ENCODE measurements around the gene SNTG2.

Gene SNTG2

DNA sequence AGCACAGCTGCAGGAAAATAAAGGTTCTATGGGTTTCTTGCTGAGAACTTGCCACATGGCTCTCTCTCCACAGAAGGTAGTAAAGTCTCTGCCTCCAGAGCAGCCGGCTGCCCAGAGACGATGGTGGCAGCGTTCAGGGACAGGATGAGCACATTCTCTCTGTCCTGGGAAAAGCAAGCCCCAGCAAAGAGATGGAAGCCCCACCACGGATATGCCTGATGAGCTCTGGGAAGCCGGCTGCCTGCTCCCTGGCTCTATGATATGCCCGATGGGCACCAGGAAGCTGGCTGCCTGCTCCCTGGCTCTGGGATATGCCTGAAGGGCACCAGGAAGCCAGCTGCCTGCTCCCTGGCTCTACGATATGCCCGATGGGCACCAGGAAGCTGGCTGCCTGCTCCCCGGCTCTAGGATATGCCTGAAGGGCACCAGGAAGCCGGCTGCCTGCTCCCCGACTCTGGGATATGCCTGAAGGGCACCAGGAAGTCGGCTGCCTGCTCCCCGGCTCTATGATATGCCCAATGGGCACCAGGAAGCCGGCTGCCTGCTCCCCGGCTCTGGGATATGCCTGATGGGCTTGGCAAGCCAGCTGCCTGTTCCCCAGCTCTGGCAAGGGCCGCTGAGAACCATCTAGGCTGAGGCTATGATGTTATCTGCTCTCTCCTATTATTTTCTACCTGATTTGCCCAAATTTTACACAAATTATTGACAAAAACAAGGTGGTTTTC, 21.5 kb upstream of the SNTG2 start:
- DNase-seq, result no peak

- no peak for DNase-seq
Observed at GRCh38 chr2:929925-930324, 20.7 kb upstream of the SNTG2 start.

- DNase-seq, result no peak
Observed at GRCh38 chr2:930935-931334, 19.7 kb upstream of the SNTG2 start.

DNA sequence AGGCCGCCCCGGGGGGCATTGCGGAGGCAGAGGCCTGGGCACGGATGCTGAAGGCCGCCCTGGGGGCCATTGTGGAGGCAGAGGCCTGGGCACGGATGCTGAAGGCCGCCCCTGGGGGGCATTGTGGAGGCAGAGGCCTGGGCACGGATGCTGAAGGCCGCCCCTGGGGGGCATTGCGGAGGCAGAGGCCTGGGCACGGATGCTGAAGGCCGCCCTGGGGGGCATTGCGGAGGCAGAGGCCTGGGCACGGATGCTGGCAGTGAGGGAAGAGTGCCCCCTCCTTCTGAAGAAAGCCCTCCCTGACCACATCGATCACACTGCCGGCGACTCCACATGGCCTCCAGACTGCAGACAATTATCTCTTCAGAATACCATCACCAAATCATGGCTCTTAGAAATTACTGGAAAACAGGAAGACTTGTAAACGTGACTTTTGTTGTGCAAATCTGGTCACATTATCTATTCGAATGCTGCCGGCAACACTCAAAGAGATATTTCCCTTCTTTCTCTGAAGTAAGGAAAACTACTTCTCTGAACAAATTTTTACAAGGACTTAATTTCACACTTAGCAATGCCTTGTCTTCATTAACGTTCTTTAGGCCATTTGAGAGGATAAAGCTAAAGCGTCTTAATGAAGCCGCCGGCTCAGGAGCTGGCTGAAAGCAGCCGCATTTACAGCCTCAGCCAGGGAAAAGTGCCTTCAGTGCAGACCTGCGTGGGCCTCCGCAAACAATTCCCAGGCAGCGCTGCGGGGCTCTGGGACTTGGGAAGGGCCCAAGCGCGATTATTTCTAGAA, 18.1 kb upstream of the SNTG2 start:
- DNase-seq, result no peak

DNA sequence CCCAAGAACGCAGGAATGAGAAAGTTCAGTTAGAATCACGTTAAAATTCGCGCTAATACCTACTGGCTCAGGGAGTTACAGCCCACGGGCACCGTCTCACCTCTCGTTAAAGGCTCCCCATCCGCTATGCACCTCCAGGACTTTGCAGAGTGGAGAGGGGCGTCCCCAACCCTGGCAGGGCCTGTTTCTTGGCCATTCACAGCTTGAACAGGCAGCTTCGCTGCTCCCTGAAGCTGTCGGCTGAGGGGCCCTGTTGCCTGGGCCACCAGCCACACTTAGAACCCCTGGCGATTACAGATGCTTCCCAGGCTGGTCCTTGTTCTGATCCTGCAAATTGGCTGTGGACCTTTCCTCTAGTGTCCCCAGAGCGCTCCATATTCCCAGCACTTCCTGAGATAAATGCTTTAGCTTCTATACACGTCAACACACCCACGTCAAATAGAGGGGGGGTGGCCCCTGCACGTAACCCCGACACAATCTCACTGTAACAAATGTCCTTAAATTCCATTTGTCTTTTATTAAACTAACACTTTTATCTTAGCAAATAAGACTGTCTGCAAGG, 16.8 kb upstream of the SNTG2 start:
- no peak for DNase-seq

DNA sequence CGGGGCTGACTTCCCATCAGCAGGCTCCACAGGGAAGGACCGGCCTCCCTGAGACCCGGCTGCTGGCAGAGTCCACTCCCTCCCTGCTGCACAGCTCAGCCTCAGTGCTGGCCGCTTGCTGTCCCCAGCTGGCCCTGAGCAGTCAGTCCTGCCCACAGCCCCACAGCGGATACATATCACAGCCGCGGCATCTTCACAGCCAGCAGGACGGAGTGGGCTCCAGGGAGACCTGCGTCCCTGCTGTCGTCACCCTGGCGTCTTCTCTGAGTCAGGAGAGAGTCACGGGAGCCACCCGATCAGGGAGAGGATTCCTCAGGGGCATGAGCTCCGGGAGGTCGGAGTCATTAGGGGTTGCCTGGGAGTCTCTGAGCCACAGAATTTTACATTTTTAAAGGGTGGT, 13.1 kb upstream of the SNTG2 start:
- DNase-seq, result no peak

DNA sequence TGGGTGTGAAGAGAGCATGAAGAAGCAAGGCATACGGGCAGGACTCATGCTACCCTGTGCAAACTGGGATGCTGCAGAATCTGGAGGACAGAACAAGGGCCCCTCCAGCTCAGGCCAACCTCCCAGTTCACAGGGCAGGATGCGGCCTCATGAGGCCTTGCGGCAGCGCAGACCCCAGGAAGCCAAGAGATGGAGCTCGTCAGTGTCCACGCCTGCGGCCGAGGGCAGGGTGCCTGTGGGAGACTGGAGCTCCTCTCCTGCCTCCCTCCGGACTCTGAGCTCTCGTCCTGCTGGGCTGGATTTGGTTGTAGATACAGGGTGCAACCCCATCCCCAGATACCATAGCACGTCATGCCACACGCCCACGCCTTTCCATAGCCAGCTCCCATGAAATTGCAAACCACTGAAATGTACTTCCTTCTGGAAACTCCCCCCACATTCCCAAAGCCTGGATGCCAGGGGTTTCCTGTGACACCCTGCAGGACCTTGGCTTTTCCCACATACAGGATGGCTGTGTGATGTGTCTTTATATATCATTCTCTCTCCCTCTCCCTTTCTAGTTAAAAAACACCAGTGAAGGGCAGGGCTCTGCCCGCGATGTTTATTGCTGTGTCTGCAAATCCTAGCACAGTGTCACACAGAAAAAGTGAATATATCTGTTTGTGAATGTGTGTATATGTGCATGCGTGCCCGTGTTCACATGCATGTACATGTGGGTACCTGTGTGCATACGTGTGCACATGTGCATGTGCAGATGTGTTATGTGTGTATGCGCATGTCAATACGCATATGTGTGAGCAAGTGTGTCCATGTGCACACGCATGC, 12.3 kb upstream of the SNTG2 start:
- no peak for DNase-seq

- no peak for DNase-seq
Observed at GRCh38 chr2:939936-940601, 10.6 kb upstream of the SNTG2 start.

DNA sequence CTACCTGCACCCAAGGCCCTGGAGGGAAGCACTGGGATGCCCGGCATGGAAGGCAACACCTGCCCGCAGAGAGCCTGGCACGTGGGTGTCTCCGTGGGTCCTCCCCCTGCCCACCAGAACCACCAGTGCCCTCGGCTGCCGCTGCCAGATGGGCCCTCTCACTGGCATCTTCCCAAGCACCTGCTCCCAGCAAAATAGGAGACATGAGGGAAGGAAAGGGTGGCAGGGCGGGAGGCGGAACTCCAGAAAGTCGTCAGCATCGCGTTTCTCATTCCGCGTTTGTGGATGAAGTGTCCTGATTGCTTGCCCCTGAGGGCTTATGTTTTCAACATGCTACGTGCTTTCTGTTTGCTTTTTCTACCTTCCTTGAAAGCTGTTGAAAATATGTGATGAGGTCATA, 8.8 kb upstream of the SNTG2 start:
- DNase-seq, result no peak

- DNase-seq, result no peak
Observed at GRCh38 chr2:942775-943460, 7.7 kb upstream of the SNTG2 start.

DNA sequence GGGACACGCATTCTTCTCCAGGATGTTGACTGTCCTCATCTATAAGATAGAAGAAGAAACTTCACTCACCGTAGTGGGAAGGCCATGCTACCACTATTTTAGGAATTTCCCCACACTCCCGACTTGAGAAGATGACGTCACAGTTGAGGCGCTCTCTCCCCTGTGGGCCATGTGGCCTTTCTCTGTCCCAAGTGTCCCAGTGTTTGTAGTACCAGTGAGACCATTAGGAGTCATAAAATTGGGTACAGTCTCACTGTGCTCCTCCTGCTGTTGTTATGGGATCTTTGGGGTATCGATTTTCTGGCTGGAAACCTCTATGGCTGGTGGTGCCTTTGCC, 7.2 kb upstream of the SNTG2 start:
- no peak for DNase-seq

GRCh38 chr2:943821-944220, 6.8 kb upstream of the SNTG2 start:
- DNase-seq, result no peak

DNA sequence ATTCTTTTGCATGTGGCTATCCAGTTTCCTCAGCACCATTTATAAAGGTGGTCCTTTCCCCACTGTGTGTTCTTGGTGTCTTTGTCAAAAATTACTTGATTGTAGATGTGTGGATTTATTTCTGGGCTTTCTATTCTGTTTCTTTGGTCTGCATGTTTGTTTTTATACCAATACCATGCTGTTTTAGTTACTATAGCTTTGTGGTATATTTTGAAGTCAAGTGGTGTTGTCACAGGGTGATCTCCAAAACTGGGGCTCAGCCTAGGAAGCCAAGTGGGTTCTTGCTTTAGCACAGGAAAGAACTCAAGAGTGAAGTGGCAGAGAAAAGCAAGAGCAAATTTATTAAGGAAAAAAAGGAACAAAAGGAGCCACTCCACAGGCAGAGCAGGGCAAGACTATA, 6.0 kb upstream of the SNTG2 start:
- no peak for DNase-seq

GRCh38 chr2:945104-945503, 5.5 kb upstream of the SNTG2 start:
- no peak for DNase-seq

GRCh38 chr2:946073-946948, 4.3 kb upstream of the SNTG2 start:
- DNase-seq, result no peak

GRCh38 chr2:949384-950079, 1.1 kb upstream of the SNTG2 start:
- DNase-seq, result no peak

DNA sequence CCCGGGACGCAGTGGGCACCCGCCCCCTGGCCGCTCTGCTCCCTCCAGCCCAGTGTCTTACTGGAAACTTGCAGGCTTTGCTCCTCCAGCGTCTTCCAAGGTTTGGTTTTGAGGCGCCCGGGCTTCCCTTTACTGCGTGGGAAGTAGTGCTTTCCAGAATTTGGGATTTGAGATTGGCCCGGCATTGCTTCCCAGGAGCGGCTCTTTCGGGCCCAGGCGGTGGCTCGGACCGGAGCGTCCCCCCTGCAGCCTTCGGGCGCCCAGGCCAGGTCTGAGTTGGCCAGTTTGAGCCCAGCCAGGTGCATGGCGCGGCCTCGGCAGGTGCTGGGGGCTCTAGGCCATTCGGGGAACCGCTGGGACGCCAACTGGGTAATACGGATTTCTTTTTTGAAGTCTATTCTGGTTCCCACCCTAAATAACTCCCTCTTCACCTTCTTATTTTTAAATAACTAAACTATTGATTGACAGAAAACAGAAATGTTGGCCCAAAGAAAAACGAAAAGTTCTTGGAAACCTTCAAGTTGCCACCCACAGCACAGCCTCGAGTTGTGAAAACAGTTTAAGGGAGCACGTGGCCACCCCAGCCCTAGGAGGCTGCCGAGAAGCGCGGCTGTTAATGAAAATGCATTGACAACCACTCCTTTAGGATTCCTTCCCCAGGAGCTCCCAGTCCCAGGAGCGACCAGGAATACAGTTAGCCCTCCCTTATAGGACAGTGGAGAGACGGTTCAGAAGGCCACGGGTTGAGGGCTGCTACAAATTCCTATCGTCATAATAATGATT, 766 bp downstream of the SNTG2 start:
- DNase-seq, result no peak

DNA sequence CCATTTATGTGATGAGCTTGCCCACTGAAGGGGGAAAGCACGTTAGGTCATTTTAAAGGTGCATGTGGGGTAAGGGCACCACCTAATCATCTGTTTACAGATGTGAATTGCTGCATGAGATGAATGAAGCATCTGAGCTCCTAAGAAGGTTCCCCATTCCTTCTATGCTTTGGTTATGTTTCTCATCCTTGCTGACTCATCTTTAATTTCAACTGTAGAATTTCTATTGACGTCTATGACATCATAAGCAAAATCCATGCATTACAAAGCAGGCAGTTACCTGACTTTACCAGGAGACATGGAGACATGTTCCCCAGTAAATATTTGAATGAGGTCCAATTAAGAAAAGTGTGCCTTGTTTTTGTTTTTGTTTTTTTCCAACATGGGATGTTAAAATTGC, 2.8 kb downstream of the SNTG2 start:
- DNase-seq, result no peak

- no peak for DNase-seq
Observed at GRCh38 chr2:953975-954686, 3.5 kb downstream of the SNTG2 start.
